Tibial nerve (tissue), 4 donors: ENCODE measurements around the gene GOLPH3. TPM values are rescaled to one million over a fixed set of nuclear protein-coding genes. Genes with fewer than 3 reads are reported as not detected.

Experiments
- DNase-seq, 2 donors: peaks; one replicate each; pipeline ENCODE4 v3.0.0-alpha.2; 2019; ENCODE audit warnings: low spot score in 2 of 2
- H3K27ac ChIP-seq, 4 donors: fragments of 200-600 bp; sonication (generic) in 3 of 4; one replicate each; pipeline ENCODE4 v1.5.1; 2017 to 2019; ENCODE audit warnings: mild to moderate bottlenecking in 1 of 4
- H3K27me3 ChIP-seq, 2 donors: fragments of 200-600 bp; sonication (generic) in 1 of 2; one replicate each; pipeline versions ENCODE4 v1.5.1 to v1.6.0; 2017 to 2019
- H3K36me3 ChIP-seq, 3 donors: fragments of 200-600 bp; sonication (generic); one replicate each; pipeline ENCODE4 v1.5.1; 2018 to 2019
- H3K4me1 ChIP-seq, 4 donors: fragments of 200-600 bp; sonication (generic) in 3 of 4; one replicate each; pipeline ENCODE4 v1.5.1; 2017 to 2019
- H3K4me3 ChIP-seq, 4 donors: fragments of 200-600 bp; sonication (generic) in 3 of 4; one replicate each; pipeline ENCODE4 v1.5.1; 2017 to 2019; ENCODE audit warnings: mild to moderate bottlenecking in 1 of 4, moderate library complexity in 1 of 4
- H3K9me3 ChIP-seq, 4 donors: fragments of 200-600 bp; sonication (generic) in 3 of 4; one replicate each; pipeline ENCODE4 v1.5.1; 2017 to 2019
- EP300 ChIP-seq, 2 donors: sonication (generic); formaldehyde crosslinking; IDR thresholded peaks; one replicate each; pipeline ENCODE4 v1.6.1; 2017; ENCODE audit warnings: antibody characterized with exemption in 2 of 2, mild to moderate bottlenecking in 1 of 2
- POLR2A ChIP-seq, 2 donors: fragments of 450-650 bp; IDR thresholded peaks; one replicate each; pipeline ENCODE4 v1.6.1; 2017; ENCODE audit warnings: antibody characterized with exemption in 2 of 2, mild to moderate bottlenecking in 2 of 2, moderate library complexity in 2 of 2
- WGBS, 2 donors: methylation state at CpG; one replicate each; pipeline ENCODE4 v1.1.5; 2018; 5-methylcytosine and 5-hydroxymethylcytosine counted together
- total RNA-seq, 4 donors: library from RNA; depleted of rRNA; stranded (reverse); fragments of >200 nt; gene quantifications; one replicate each; pipeline ENCODE4 v1.1.0, GENCODE V29; 2016
- TF ChIP-seq, protein P1 (sequence below), 5 experiments: fragments of 200-600 bp in 3 of 5; fragments of 450-650 bp in 2 of 5; sonication (generic) in 3 of 5; IDR thresholded peaks; one replicate each; pipeline ENCODE4 v1.5.1; 2016 to 2019; ENCODE audit warnings: antibody characterized with exemption in 5 of 5, mild to moderate bottlenecking in 3 of 5, moderate library complexity in 2 of 5

Gene GOLPH3
- total RNA-seq, 4 donors from 2014 or later, result 90.6 to 115 (median 102) TPM

DNA sequence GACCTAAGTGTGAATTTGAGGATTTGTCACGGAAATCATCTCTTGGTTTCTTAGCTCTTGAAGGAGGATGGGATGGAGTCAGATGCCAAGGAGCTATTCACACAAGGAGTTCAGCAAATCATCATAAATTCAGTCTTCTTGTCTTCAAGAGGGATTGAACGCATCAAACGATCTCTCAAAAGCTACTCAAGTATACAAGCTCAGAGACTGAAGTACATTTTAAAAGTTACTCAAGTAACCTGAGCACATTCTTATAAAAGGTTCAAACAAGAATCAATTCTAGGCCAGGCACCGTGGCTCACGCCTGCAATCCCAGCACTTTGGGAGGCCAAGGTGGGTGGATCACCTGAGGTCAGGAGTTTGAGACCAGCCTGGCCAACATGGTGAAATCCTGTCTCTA, 21.1 kb upstream of the GOLPH3 start:
- 90% methylated on average over 5 of the region's 5 CpGs for WGBS, 2 donors
- DNase-seq, result no peak
- Histone ChIP-seq H3K36me3 (no peaks in the 10 kb centered on the region), H3K27me3 (no peaks in the 10 kb centered on the region), H3K4me1 (peaks cover 0 to 14% (median 3%) of the 10 kb centered on the region in 4 donors), H3K9me3 (no peaks in the 10 kb centered on the region), H3K4me3 (no peak overlapping the region), H3K27ac (no peak overlapping the region)
- TF ChIP-seq EP300 (IDR thresholded peaks at IDR 0.05) (no peak), POLR2A (IDR thresholded peaks at IDR 0.05) (no peak)
- TF ChIP-seq, protein P1, sequence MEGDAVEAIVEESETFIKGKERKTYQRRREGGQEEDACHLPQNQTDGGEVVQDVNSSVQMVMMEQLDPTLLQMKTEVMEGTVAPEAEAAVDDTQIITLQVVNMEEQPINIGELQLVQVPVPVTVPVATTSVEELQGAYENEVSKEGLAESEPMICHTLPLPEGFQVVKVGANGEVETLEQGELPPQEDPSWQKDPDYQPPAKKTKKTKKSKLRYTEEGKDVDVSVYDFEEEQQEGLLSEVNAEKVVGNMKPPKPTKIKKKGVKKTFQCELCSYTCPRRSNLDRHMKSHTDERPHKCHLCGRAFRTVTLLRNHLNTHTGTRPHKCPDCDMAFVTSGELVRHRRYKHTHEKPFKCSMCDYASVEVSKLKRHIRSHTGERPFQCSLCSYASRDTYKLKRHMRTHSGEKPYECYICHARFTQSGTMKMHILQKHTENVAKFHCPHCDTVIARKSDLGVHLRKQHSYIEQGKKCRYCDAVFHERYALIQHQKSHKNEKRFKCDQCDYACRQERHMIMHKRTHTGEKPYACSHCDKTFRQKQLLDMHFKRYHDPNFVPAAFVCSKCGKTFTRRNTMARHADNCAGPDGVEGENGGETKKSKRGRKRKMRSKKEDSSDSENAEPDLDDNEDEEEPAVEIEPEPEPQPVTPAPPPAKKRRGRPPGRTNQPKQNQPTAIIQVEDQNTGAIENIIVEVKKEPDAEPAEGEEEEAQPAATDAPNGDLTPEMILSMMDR (IDR thresholded peaks at IDR 0.05), result no peak

DNA sequence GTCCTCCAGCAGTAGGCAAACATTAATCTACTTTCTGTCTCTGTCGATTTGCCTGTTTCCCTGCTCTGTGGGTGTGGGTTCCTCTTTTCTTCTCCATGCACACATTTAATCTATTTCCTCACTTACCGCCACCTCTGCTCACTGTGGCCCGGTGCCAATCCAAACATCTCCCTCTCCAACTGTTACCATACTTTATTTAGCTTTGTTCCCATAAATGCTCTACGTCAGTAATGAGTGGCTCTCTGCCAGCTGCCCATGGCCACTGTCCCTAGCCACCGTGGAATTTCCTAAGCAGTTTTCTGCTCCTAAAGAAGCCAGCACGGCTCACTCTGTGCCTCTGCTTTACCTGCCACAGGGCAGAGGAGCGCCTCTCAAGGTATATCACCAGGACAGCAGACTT, 19.5 kb upstream of the GOLPH3 start:
- Histone ChIP-seq H3K4me1 (peaks cover 0 to 14% (median 3%) of the 10 kb centered on the region in 4 donors), H3K4me3 (no peak overlapping the region), H3K27me3 (no peaks in the 10 kb centered on the region), H3K36me3 (no peaks in the 10 kb centered on the region), H3K9me3 (no peaks in the 10 kb centered on the region), H3K27ac (peak overlapping the region in 3 of 4 donors; percentile 19 to 52 (median 33))
- TF ChIP-seq EP300 (IDR thresholded peaks at IDR 0.05), result peak; percentile 12 to 84
- TF ChIP-seq, protein P1 (IDR thresholded peaks at IDR 0.05), result no peak
- 9 to 10% methylated on average over 7 of the region's 7 CpGs for WGBS, 2 donors
- peak; percentile 54 to 83 for DNase-seq

DNA sequence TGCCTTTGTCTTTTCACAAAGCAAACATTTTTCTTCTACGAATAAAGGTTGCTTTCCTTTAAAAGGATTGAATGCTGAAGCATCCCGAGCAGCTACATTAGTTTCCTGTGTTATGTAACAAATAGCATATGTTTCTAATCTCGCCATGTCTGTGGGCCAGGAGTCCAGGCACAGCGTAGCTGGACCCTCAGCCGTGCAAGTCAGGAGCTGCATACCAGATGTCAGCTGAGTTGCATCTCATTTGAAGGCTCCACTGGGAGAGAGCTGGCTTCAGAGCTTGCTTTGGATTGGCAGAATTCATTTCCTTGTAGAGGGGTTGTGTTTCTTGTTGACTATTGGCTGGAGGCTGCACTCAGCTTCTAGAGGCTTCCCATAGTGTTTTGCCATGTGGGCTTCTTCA, 16.0 kb upstream of the GOLPH3 start:
- WGBS, 2 donors, result 37 to 52% methylated on average over 5 of the region's 5 CpGs
- peak in 1 of 2 donors; percentile 40 for DNase-seq

DNA sequence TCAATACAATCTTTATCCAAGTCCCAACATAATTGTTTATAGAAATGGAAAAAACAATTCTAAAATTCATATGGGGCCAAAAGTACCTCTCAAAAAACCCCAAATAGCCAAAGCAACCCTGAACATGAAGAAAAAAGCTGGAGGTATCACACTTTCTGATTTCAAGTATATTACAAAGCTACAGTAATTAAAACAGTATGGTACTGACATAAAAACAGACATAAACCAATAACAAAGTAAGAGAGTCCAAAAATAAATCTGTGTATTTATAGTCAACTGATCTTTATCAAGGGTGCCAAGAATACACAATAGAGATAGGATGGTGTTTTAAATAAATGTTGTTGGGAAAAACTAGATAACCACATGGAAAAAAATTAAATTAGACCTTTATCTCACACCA, 13.6 kb upstream of the GOLPH3 start:
- Histone ChIP-seq H3K4me3 (no peak overlapping the region), H3K27ac (no peak overlapping the region), H3K4me1 (no peaks in the 10 kb centered on the region), H3K9me3 (peaks cover 0 to 9% (median 0%) of the 10 kb centered on the region in 4 donors), H3K36me3 (no peaks in the 10 kb centered on the region), H3K27me3 (no peaks in the 10 kb centered on the region)
- TF ChIP-seq POLR2A (IDR thresholded peaks at IDR 0.05) (no peak), EP300 (IDR thresholded peaks at IDR 0.05) (no peak)
- TF ChIP-seq, protein P1 (IDR thresholded peaks at IDR 0.05), result no peak
- DNase-seq, result no peak

More for the DNA sequence above, 16.0 kb upstream of the GOLPH3 start:
- TF ChIP-seq, protein P1 (IDR thresholded peaks at IDR 0.05), result no peak
- peak in 1 of 2 donors; percentile 52 for TF ChIP-seq EP300 (IDR thresholded peaks at IDR 0.05)
- TF ChIP-seq POLR2A (IDR thresholded peaks at IDR 0.05), result no peak
- H3K27me3 ChIP-seq, result no peaks in the 10 kb centered on the region
- no peak overlapping the region for H3K27ac ChIP-seq
- no peak overlapping the region for H3K4me3 ChIP-seq
- peaks cover 0 to 9% (median 0%) of the 10 kb centered on the region in 4 donors for H3K9me3 ChIP-seq
- H3K36me3 ChIP-seq, result no peaks in the 10 kb centered on the region
- H3K4me1 ChIP-seq, result peaks cover 0 to 14% (median 3%) of the 10 kb centered on the region in 4 donors

- TF ChIP-seq, protein P1 (IDR thresholded peaks at IDR 0.05), result no peak
- TF ChIP-seq EP300 (IDR thresholded peaks at IDR 0.05) (no peak), POLR2A (IDR thresholded peaks at IDR 0.05) (no peak)
- no peaks in the 10 kb centered on the region for H3K36me3 ChIP-seq
- WGBS, 2 donors, result 63 to 76% methylated on average over 5 of the region's 5 CpGs
- peaks cover 0 to 2% (median 0%) of the 10 kb centered on the region in 4 donors for H3K9me3 ChIP-seq
- DNase-seq, result no peak
- H3K27ac ChIP-seq, result no peak overlapping the region
- H3K4me3 ChIP-seq, result no peak overlapping the region
- no peaks in the 10 kb centered on the region for H3K27me3 ChIP-seq
- H3K4me1 ChIP-seq, result no peaks in the 10 kb centered on the region
These were observed 8.4 kb upstream of the GOLPH3 start for GRCh38 chr5:32182463-32183063.
